ENCODE results near the gene GOLGA6L2.

DNA sequence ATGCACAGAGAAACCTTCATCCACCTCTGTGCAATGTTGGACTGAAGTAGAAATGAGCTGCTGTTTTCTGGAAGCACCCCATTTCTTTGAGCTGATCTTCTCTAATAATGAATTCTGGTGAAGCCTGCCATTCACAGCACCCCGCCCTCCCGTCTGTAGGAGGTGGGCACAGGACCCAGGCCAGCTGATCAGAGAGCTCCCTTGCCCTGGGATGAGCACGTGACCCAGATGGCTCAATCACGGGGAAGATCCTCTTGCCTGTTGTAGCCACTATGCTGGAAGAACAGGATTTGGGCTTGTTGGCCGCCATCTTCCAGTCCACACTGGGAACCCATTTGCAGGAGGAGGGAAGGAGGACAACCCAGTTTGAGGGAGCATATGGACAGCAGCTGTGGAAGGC lies 44.5 kb downstream of the GOLGA6L2 start:
- TF ChIP-seq POLR2A (IDR thresholded peaks at IDR 0.05; ENCODE audit: low read depth, low read length) (no peak), FOS (IDR thresholded peaks at IDR 0.05; ENCODE audit: borderline replicate concordance, insufficient read depth, low read length) (no peak), EZH2 (IDR thresholded peaks at IDR 0.05; ENCODE audit: borderline replicate concordance, low read depth, low read length, severe bottlenecking) (no peak), POLR2AphosphoS5 (IDR thresholded peaks at IDR 0.05; ENCODE audit: insufficient read depth, low read depth, low read length) (no peak), MYC (IDR thresholded peaks at IDR 0.05; ENCODE audit: low read depth, low read length) (no peak), GATA2 (IDR thresholded peaks at IDR 0.05; ENCODE audit: insufficient read depth, insufficient read length, low read depth, low read length) (no peak)
- TF ChIP-seq, protein P1, sequence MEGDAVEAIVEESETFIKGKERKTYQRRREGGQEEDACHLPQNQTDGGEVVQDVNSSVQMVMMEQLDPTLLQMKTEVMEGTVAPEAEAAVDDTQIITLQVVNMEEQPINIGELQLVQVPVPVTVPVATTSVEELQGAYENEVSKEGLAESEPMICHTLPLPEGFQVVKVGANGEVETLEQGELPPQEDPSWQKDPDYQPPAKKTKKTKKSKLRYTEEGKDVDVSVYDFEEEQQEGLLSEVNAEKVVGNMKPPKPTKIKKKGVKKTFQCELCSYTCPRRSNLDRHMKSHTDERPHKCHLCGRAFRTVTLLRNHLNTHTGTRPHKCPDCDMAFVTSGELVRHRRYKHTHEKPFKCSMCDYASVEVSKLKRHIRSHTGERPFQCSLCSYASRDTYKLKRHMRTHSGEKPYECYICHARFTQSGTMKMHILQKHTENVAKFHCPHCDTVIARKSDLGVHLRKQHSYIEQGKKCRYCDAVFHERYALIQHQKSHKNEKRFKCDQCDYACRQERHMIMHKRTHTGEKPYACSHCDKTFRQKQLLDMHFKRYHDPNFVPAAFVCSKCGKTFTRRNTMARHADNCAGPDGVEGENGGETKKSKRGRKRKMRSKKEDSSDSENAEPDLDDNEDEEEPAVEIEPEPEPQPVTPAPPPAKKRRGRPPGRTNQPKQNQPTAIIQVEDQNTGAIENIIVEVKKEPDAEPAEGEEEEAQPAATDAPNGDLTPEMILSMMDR (IDR thresholded peaks at IDR 0.05; ENCODE audit: extremely low read depth in 1 of 2, insufficient read depth in 1 of 2, low read depth in 1 of 2, low read length in 2 of 2), result no peak
